Activated CD8-positive, alpha-beta memory T cell treated with anti-CD3 and anti-CD28 coated beads for 1 hour (primary cell): Measurements from ENCODE around the gene INVS.

Experiments used
- DNase-seq, 2 donors: peaks; one replicate each; pipeline ENCODE4 v3.0.0-alpha.2; 2020; ENCODE audit warnings: low read depth in 1 of 2; ENCODE audit errors: extremely low read depth in 1 of 2

The INVS gene

GRCh38 chr9:100267211-100267610 is 168.2 kb downstream of the INVS start:
- no peak for DNase-seq

DNA sequence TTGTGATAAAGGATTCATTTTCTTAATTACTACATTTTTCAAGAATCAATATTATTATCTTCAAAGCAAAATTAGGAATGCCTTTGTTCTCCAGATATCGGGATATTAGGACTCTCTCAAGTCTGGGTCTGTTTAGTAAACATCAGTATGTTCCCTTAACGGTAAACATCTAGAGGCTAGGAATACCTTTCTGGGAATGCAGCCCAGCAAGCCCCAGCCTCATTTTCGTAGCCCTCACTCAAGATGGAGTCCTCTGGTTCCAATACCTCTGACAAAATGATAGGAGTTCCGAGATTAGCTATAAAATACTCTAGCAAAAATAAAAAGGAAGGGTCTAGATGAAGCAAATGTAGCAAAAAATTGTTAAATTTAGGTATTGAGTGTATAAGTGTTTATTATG is 169.2 kb downstream of the INVS start:
- no peak for DNase-seq

GRCh38 chr9:100269656-100270055 is 170.6 kb downstream of the INVS start:
- DNase-seq = no peak

DNA sequence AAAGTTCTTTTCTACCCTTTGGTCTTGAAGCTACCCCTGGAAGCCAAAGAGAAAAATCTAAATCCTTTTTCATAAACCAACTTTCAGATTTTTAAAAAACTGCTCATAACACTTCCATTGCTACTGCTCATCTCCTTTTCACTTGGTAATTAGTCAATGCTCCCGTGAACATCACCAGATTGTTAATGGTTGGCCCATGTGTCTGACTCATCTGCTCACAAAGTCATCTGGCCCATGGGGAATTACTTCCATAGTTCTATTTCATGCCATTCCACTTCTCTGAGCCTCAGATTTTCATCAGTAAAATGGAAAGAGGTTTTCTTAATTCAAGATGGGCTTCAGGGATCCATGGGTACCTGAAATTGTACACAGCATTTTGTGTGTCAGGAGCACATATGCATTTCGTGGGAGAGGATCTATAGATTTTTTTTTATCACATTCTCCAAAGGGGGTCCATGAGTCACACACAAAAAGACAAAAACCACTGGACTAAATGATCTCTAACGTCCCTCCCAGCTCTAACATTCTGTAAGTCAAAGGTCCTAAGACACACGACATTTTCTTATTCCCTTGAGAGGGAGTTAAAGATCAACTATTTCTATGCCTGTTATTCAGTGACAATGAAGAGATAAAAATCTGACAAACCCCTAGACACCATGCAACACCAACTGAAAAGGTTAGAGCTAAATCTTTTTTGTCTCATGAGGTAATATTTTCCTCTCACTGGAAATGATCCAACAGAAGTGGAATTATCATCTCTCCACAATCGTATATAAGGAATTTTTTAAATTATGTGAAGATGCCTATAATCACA is 178.3 kb downstream of the INVS start:
- no peak for DNase-seq

DNA sequence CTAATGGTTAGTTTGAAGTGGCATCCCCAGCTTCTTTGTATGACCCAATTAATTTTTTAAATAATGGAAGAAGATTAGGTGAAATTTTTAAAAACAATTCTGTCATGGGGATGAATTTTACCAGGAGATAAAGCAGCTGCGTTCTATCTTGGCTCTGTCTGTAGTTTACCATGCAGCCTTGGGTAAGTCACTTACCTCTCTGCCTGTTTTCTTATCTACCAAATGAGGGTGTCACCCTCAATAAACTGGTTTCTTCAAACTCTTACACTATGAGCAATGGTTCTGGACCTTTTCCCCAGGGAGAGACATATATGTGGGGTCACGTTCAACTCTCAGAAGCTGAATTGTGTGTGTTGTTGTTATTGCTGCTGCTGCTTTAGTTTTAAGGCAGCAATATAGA is 182.0 kb downstream of the INVS start:
- no peak for DNase-seq

DNA sequence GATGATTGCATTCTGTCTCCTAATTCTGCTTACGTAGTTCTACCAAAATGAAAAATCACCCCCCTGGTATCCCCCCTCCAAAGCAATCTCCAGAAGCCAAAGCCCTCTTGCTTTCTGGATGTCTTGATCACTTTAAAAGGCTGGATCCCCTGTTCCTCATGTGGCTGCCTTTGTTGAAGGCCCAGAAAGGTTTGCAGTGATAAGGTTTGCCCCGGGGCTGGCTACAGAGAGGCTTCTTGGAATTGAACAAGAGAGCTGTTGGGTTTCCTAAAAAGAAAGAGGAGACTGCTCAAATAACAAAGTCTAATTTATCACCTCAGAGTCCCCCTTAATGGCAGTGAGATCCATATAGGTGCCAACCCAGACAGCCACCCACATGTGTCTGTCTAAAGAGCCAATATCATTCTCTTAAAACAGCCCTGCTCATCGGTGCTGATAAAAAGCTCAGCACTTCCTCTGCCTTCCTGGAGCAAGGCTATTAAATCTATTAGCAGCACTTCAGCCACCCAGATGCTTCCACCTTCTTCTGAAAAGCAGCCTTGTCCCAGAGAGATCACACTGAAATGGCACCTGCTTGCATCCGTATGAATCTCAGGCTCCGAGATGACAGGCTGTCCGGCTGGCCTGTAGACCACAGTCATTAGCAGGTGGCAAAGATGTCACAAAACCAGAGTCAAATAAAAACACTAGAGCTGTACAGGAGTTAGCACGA is 182.8 kb downstream of the INVS start:
- DNase-seq = no peak

DNA sequence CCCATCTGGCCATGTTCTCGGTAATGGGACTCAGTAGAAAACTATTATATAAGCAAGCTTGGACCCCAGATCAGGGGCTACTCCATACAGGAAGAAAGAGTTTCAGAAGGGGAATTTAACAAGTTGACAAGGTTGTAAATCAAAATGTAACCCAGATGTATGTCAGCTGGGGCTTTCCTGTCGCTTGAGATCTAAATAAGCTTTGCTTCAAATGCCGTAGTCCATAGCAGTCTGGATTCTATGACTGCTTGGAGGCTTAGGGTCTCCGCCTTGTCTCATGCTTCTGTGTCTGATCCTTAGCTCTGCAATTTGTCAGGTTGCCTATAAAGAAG is 183.3 kb downstream of the INVS start:
- DNase-seq = no peak

DNA sequence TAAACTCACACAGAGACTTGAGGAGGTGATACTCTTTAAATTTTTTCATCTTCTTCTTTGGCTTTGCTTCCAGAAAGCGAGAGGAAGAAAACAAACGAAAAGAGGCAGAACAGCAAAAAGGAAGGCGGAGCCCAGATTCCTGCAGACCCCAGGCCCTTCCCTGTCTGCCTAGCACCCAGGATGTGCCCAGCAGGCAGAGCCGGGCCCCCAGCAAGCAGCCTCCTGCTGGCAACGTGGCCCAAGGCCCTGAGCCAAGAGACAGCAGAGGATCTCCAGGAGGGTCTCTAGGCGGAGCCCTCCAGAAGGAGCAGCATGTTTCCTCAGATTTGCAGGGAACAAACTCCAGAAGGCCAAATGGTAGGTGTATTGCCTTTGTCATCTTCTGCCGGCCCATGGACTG is 185.2 kb downstream of the INVS start:
- DNase-seq = no peak

DNA sequence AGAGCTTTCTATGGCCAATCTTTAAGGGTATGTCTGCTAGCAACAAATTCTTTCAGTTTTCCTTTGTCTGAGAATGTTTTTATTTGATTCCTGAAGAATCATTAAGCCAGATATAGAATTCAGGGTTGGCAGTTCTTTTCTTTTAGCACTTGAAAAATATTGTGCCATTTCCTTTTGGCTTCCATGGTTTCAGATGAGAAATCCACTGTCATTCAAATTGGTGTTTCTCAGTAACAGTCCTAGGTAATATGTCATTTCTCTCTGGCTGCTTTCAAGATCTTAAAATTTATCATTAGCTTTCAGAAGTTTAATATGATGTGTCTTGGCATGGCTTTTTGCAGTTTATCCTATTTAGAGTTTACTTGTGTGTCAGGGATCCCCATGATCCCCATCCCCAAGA is 186.0 kb downstream of the INVS start:
- DNase-seq = no peak

GRCh38 chr9:100285601-100286000 is 186.6 kb downstream of the INVS start:
- DNase-seq = no peak

DNA sequence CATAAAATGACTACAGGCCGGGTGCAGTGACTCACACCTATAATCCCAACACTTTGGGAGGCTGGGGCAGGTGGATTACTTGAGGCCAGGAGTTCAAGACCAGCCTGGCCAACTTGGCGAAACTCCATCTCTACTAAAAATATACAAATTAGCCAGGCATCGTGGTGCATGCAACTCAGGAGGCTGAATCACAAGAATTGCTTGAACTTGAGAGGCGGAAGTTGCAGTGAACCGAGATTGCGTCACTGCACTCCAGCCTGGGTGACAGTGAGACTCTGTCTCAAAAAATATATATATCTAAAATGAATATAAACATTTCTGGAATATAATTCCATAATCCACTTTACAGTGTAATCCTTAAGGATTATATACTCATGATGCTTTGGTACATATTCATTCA is 187.2 kb downstream of the INVS start:
- DNase-seq = no peak

DNA sequence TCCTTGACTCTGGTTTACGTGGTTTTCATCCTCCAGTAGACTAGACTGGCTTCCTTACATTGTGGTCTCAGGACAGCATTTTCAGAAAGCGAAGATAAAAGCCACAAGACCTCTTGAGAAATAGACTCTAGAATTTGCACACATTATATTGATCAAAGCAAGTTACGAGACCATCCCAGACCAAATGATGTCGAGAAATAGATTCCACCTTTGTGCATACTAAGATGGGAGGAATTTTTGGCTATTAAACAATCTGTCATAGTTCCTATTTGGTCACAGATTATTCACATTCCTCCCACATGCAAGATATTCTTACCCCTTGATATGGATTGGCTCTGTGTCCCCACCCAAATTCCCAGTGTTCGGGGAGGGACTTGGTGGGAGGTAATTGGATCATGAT is 188.1 kb downstream of the INVS start:
- no peak for DNase-seq

- no peak for DNase-seq
Observed at GRCh38 chr9:100290714-100291113, 191.7 kb downstream of the INVS start.

GRCh38 chr9:100292414-100292813 is 193.4 kb downstream of the INVS start:
- DNase-seq = no peak

- no peak for DNase-seq
Observed at GRCh38 chr9:100294341-100294740, 195.3 kb downstream of the INVS start.

- DNase-seq = no peak
Observed at GRCh38 chr9:100294806-100295205, 195.8 kb downstream of the INVS start.

- DNase-seq = no peak
Observed at GRCh38 chr9:100295240-100295639, 196.2 kb downstream of the INVS start.

GRCh38 chr9:100296407-100296806 is 197.4 kb downstream of the INVS start:
- no peak for DNase-seq

GRCh38 chr9:100298378-100298777 is 199.3 kb downstream of the INVS start:
- no peak for DNase-seq

GRCh38 chr9:100303747-100304146 is 204.7 kb downstream of the INVS start:
- DNase-seq = no peak

DNA sequence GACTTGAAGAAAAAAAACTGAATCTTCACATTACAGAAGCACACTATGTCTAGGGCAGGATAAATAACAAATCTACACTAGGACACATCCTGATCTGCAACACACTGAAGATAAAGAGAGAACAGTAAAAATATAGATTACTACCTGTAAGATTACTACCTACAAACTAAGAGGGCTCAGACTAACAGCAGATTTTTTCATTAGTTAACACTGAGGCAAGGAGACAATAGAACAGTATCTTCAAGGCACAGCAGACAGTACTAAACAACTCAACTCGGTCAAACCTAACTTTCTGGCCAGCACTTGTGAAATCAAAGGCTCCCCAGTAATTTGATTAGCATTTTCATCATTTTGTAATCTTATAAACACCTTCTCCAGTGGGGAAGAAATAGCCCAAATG is 207.2 kb downstream of the INVS start:
- no peak for DNase-seq

GRCh38 chr9:100307080-100307479 is 208.0 kb downstream of the INVS start:
- DNase-seq = no peak
